Tibial nerve (tissue), 4 donors: Measurements from ENCODE around the gene MRPL27.

Experiments
- CTCF ChIP-seq, 5 experiments: fragments of 200-600 bp in 3 of 5; fragments of 450-650 bp in 2 of 5; sonication (generic) in 3 of 5; IDR thresholded peaks; one replicate each; pipeline ENCODE4 v1.5.1; 2016 to 2019; ENCODE audit warnings: antibody characterized with exemption in 5 of 5, mild to moderate bottlenecking in 3 of 5, moderate library complexity in 2 of 5
- EP300 ChIP-seq, 2 donors: sonication (generic); formaldehyde crosslinking; IDR thresholded peaks; one replicate each; pipeline ENCODE4 v1.6.1; 2017; ENCODE audit warnings: antibody characterized with exemption in 2 of 2, mild to moderate bottlenecking in 1 of 2
- POLR2A ChIP-seq, 2 donors: fragments of 450-650 bp; IDR thresholded peaks; one replicate each; pipeline ENCODE4 v1.6.1; 2017; ENCODE audit warnings: antibody characterized with exemption in 2 of 2, mild to moderate bottlenecking in 2 of 2, moderate library complexity in 2 of 2

- TF ChIP-seq CTCF (IDR thresholded peaks at IDR 0.05) = no peak
- no peak for TF ChIP-seq EP300 (IDR thresholded peaks at IDR 0.05)
- TF ChIP-seq POLR2A (IDR thresholded peaks at IDR 0.05) = no peak
Observed at GRCh38 chr17:50349243-50349600, 23.8 kb downstream of the MRPL27 start.
